MM.1S (cell line): ENCODE results near the gene ALPK3.

ENCODE experiments used
- EZH2 ChIP-seq: fragments of 300-600 bp; sonication (generic); optimal IDR thresholded peaks from 2 replicates; pipeline ENCODE3; 2017; ENCODE audit warnings: low read depth, mild to moderate bottlenecking, antibody characterized with exemption, low read length, mixed read lengths
- EZH2phosphoT487 ChIP-seq: fragments of 300-600 bp; sonication (generic); IDR thresholded peaks from 2 replicates; pipeline ENCODE4 v1.6.1; 2018; ENCODE audit warnings: antibody characterized with exemption, low read length
- TF ChIP-seq, protein P1 (sequence below): fragments of 300-600 bp; sonication (generic); IDR thresholded peaks from 2 replicates; pipeline ENCODE4 v1.5.1; 2016; ENCODE audit warnings: antibody characterized with exemption, low read length, mixed read lengths

DNA sequence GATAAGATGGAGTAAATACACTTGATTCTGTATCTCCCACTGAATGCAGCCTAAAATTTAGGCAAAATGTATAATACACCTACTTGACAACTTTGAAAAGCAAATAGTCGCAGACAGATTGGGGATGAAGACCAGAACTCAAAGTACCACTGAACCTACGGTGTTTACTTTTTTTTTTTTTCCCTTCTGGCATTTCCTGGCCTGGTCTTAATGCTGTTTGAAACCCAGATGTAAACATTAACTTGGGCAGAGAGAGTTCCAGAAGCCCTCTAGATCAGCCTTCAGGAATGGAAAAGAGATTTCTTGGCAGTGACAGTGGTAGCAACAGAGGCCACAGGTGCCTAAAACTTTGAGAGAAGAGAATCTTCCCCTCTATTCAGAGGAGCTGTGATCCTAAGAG lies 27.8 kb downstream of the ALPK3 start:
- TF ChIP-seq, protein P1, sequence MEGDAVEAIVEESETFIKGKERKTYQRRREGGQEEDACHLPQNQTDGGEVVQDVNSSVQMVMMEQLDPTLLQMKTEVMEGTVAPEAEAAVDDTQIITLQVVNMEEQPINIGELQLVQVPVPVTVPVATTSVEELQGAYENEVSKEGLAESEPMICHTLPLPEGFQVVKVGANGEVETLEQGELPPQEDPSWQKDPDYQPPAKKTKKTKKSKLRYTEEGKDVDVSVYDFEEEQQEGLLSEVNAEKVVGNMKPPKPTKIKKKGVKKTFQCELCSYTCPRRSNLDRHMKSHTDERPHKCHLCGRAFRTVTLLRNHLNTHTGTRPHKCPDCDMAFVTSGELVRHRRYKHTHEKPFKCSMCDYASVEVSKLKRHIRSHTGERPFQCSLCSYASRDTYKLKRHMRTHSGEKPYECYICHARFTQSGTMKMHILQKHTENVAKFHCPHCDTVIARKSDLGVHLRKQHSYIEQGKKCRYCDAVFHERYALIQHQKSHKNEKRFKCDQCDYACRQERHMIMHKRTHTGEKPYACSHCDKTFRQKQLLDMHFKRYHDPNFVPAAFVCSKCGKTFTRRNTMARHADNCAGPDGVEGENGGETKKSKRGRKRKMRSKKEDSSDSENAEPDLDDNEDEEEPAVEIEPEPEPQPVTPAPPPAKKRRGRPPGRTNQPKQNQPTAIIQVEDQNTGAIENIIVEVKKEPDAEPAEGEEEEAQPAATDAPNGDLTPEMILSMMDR: no peak
- TF ChIP-seq EZH2 (no peak), EZH2phosphoT487 (no peak)
